WTC11 (cell line): Measurements from ENCODE around the gene MOGAT2.

Source experiments
- ATF2 ChIP-seq: sonication (generic); formaldehyde crosslinking; IDR thresholded peaks from 2 replicates; pipeline ENCODE4 v1.8.1; 2022; ENCODE audit warnings: low read depth, missing genetic modification reagents, borderline replicate concordance
- CTCF ChIP-seq: fragments of 200-600 bp; IDR thresholded peaks from 2 replicates; pipeline ENCODE4 v1.8.0; 2022; ENCODE audit warnings: antibody characterized with exemption
- TCF7 ChIP-seq: sonication (generic); formaldehyde crosslinking; IDR thresholded peaks from 2 replicates; pipeline ENCODE4 v1.8.0; 2022; ENCODE audit warnings: mild to moderate bottlenecking, low read depth, missing genetic modification reagents, moderate library complexity

- TF ChIP-seq ATF2 (CRISPR knock-in tag) (no peak), CTCF (no peak), TCF7 (CRISPR knock-in tag) (no peak)
These were observed 43.6 kb upstream of the MOGAT2 start for GRCh38 chr11:75673977-75674582.
